Type B pancreatic cell (in vitro differentiated cells): ENCODE data around the gene ST6GAL1. TPM values are rescaled to one million over a fixed set of nuclear protein-coding genes. Genes with fewer than 3 reads are reported as not detected.

Source experiments
- DNase-seq: peaks from one replicate; pipeline ENCODE4 v3.0.0; 2021; ENCODE audit warnings: mixed read lengths; ENCODE audit not compliant: unreplicated experiment; ENCODE audit errors: extremely low spot score
- H3K27ac Mint-ChIP-seq: 2 replicates; pipeline ENCODE4 v1.8.0; 2021; ENCODE audit warnings: mild to moderate bottlenecking, mixed read lengths
- H3K27me3 Mint-ChIP-seq: 2 replicates; pipeline ENCODE4 v1.8.0; 2021; ENCODE audit warnings: mixed read lengths
- H3K36me3 Mint-ChIP-seq: 2 replicates; pipeline ENCODE4 v1.8.0; 2021; ENCODE audit warnings: mixed read lengths
- H3K4me1 Mint-ChIP-seq: one replicate; pipeline ENCODE4 v1.8.0; 2021; ENCODE audit warnings: mixed read lengths; ENCODE audit not compliant: unreplicated experiment
- H3K4me3 Mint-ChIP-seq: 2 replicates; pipeline ENCODE4 v1.8.0; 2021; ENCODE audit warnings: mild to moderate bottlenecking, mixed read lengths
- H3K9me3 Mint-ChIP-seq: 2 replicates; pipeline ENCODE4 v1.8.0; 2021; ENCODE audit warnings: mixed read lengths
- total RNA-seq: library from RNA; stranded (reverse); gene quantifications from 2 replicates; pipeline ENCODE4 v1.2.1, GENCODE V29; 2021; ENCODE audit warnings: low replicate concordance
- TF ChIP-seq, protein P1 (sequence below): fragments of 200-600 bp; sonication (generic); conservative IDR thresholded peaks from 2 replicates; pipeline ENCODE4 v1.5.0; 2021; ENCODE audit warnings: antibody characterized with exemption, mild to moderate bottlenecking

The ST6GAL1 gene
- total RNA-seq, 1 donor from 2014 or later = 51.8 TPM

- Mint-ChIP-seq H3K36me3 (no peaks in the 10 kb centered on the region), H3K4me1 (no peaks in the 10 kb centered on the region), H3K27me3 (peaks cover 3% of the 10 kb centered on the region), H3K9me3 (peaks cover 9% of the 10 kb centered on the region), H3K4me3 (no peak overlapping the region), H3K27ac (no peak overlapping the region)
- TF ChIP-seq, protein P1, sequence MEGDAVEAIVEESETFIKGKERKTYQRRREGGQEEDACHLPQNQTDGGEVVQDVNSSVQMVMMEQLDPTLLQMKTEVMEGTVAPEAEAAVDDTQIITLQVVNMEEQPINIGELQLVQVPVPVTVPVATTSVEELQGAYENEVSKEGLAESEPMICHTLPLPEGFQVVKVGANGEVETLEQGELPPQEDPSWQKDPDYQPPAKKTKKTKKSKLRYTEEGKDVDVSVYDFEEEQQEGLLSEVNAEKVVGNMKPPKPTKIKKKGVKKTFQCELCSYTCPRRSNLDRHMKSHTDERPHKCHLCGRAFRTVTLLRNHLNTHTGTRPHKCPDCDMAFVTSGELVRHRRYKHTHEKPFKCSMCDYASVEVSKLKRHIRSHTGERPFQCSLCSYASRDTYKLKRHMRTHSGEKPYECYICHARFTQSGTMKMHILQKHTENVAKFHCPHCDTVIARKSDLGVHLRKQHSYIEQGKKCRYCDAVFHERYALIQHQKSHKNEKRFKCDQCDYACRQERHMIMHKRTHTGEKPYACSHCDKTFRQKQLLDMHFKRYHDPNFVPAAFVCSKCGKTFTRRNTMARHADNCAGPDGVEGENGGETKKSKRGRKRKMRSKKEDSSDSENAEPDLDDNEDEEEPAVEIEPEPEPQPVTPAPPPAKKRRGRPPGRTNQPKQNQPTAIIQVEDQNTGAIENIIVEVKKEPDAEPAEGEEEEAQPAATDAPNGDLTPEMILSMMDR = no peak
- DNase-seq = no peak
Measured at GRCh38 chr3:186909078-186909853, 21.1 kb upstream of the ST6GAL1 start.

GRCh38 chr3:186915806-186916796 is 14.2 kb upstream of the ST6GAL1 start:
- H3K27ac Mint-ChIP-seq = no peak overlapping the region
- H3K4me1 Mint-ChIP-seq = peaks cover 13% of the 10 kb centered on the region

GRCh38 chr3:186917512-186918312 is 12.6 kb upstream of the ST6GAL1 start:
- no peaks in the 10 kb centered on the region for H3K36me3 Mint-ChIP-seq
- H3K9me3 Mint-ChIP-seq = peaks cover under 1% of the 10 kb centered on the region
- no peak overlapping the region for H3K4me3 Mint-ChIP-seq
- TF ChIP-seq, protein P1 = no peak
- no peaks in the 10 kb centered on the region for H3K27me3 Mint-ChIP-seq
- no peak for DNase-seq
- H3K27ac Mint-ChIP-seq = no peak overlapping the region
- peaks cover 25% of the 10 kb centered on the region for H3K4me1 Mint-ChIP-seq

More at GRCh38 chr3:186915806-186916796, 14.2 kb upstream of the ST6GAL1 start:
- no peaks in the 10 kb centered on the region for H3K27me3 Mint-ChIP-seq
- TF ChIP-seq, protein P1 = no peak
- no peak overlapping the region for H3K4me3 Mint-ChIP-seq
- H3K9me3 Mint-ChIP-seq = peaks cover 4% of the 10 kb centered on the region
- no peaks in the 10 kb centered on the region for H3K36me3 Mint-ChIP-seq
- DNase-seq = no peak

DNA sequence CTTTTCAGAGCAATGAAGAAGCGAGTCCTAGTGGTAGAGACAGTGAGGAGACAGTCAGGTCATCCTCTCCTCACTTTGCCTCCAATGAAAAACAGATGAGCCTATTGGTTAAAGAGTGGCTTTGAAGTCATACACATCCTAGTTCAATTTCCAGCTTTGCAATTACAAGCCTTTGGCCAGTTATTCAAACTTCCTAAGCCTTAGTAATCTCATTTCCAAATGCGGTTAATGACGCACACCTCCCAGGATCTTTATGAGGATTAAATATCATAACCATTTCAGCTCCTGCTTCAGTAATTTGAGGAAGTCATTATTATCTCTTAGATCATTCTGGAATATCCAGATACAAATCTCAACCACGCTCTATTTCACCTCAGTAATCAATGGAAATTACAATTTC is 10.0 kb upstream of the ST6GAL1 start:
- Mint-ChIP-seq H3K4me1 (peaks cover 37% of the 10 kb centered on the region), H3K4me3 (no peak overlapping the region), H3K27me3 (no peaks in the 10 kb centered on the region), H3K27ac (no peak overlapping the region), H3K36me3 (no peaks in the 10 kb centered on the region), H3K9me3 (no peaks in the 10 kb centered on the region)
- TF ChIP-seq, protein P1 = no peak
- no peak for DNase-seq

DNA sequence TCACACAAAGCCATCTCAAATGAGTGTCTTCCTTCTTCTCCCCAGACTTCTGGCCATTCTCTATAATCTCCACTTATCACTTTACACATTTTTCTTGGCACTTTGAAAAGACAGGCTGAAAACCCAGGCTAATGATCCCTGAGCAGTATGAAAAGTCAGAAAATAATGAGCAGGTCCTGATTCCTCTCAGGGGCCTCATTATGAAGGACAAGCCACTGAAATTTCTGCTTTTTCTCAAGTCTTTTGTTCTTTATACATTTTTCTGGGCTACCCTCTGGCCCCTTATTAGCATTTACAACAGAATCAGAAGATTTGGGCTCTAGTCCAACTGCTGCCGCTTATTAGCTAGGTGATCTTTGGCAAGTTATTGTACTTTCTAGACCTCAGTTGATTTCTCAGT is 9.5 kb upstream of the ST6GAL1 start:
- H3K27me3 Mint-ChIP-seq = no peaks in the 10 kb centered on the region
- no peaks in the 10 kb centered on the region for H3K36me3 Mint-ChIP-seq
- no peak overlapping the region for H3K27ac Mint-ChIP-seq
- peaks cover 42% of the 10 kb centered on the region for H3K4me1 Mint-ChIP-seq
- H3K9me3 Mint-ChIP-seq = no peaks in the 10 kb centered on the region
- H3K4me3 Mint-ChIP-seq = no peak overlapping the region
- no peak for DNase-seq
- TF ChIP-seq, protein P1 = no peak
